ENCODE measurements around the gene TAS2R46. TPM values are rescaled to one million over a fixed set of nuclear protein-coding genes. Genes with fewer than 3 reads are reported as not detected.
A peak's percentile ranks its signal among the peaks of the same experiment; 100 is the strongest.
"Not testable (repeated sequence)": the region's sequence is repeated elsewhere in the genome, so short reads cannot be mapped to it uniquely, and the experiment has no call there.

TAS2R46 gene
- 1 to 10 TPM; 1.4 to 1.5 TPM for total RNA-seq

- H3K36me3 Mint-ChIP-seq (ENCODE audit: low read depth); H3K4me1 Mint-ChIP-seq (ENCODE audit: low read depth); CTCF ChIA-PET; H3K9me3 Mint-ChIP-seq (ENCODE audit: insufficient read depth); POLR2A ChIA-PET; ATAC-seq; DNase-seq; H3K4me3 Mint-ChIP-seq; H3K27me3 Mint-ChIP-seq (ENCODE audit: low read depth); H3K27ac Mint-ChIP-seq: not testable (repeated sequence)
Observed at GRCh38 chr12:11062194-11062593, at the start of gene TAS2R46. TSS of gene TAS2R46 (minus strand) at chr12:11062294. CDS start at chr12:11062294, 0 bp downstream.

DNA sequence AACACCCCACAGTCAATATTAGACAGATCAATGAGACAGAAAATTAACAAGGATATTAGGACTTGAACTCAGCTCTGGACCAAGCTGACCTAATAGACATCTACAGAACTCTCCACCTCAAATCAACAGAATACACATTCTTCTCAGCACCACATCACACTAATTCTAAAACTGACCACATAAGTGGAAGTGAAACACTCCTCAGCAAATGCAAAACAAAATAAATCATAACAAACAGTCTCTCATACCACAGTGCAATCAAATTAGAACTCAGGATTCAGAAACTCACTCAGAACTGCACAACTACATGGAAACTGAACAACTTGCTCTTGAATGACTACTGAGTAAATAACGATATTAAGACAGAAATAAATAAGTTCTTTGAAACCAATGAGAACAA, 49.1 kb upstream of the TAS2R46 start:
- H3K27me3 Mint-ChIP-seq (ENCODE audit: low read depth); H3K27ac Mint-ChIP-seq; POLR2A ChIA-PET; ATAC-seq; DNase-seq; H3K4me3 Mint-ChIP-seq; CTCF ChIA-PET: not testable (repeated sequence)
- Mint-ChIP-seq H3K36me3 (ENCODE audit: low read depth) (peaks cover 85% of the 10 kb centered on the region), H3K4me1 (ENCODE audit: low read depth) (peaks cover 19% of the 10 kb centered on the region), H3K9me3 (ENCODE audit: insufficient read depth) (peaks cover 65% of the 10 kb centered on the region)

DNA sequence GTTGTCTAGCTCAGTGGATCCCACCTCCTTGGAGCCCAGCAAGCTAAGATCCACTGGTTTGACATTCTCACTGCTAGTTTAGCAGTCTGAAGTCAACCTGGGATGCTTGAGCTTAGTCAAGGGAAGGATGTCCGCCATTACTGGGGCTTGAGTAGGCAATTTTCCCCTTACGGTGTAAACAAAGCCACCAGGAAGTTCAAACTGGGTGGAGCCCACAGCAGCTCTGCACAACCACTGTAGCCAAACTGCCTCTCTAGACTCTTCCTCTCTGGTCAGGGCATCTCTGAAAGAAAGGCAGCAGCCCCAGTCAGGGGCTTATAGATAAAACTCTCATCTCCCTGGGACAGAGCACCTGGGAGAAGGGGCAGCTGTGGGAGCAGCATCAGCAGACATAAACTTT, 46.8 kb upstream of the TAS2R46 start:
- Mint-ChIP-seq H3K27me3 (ENCODE audit: low read depth) (no peaks in the 10 kb centered on the region), H3K27ac (peak overlapping the region; percentile 65), H3K9me3 (ENCODE audit: insufficient read depth) (peaks cover 52% of the 10 kb centered on the region), H3K4me1 (ENCODE audit: low read depth) (peaks cover 19% of the 10 kb centered on the region), H3K4me3 (no peak overlapping the region), H3K36me3 (ENCODE audit: low read depth) (peaks cover 76% of the 10 kb centered on the region)
- ChIA-PET CTCF (interaction anchor here (0.7 kb wide), 1 partner anchor 91 kb away, joined by 3 read pairs; no protein-coding TSS in a partner anchor), POLR2A (no interaction called here)
- no peak for DNase-seq
- ATAC-seq = no peak

DNA sequence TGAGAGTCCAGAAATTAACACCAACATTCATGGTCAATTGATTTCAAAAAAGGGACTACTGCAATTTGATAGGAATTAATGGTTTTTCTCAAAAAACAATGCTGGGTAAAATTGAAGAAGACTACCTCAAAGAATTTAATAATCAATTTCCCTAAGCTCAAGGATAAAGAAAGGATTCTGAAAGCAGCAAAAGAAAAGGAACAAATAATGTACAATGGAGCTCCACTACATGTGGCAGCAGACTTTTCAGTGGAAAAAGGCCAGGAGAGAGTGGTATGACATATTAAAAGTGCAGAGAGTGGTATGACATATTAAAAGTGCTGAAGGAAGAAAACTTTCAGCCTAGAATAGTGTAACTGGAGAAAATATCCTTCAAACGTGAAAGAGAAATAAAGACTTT, 45.6 kb upstream of the TAS2R46 start:
- ATAC-seq (no peak), DNase-seq (no peak)
- H3K4me3 Mint-ChIP-seq = no peak overlapping the region
- H3K4me1 Mint-ChIP-seq (ENCODE audit: low read depth) = peaks cover 17% of the 10 kb centered on the region
- ChIA-PET POLR2A (no interaction called here), CTCF (no interaction called here)
- no peaks in the 10 kb centered on the region for H3K27me3 Mint-ChIP-seq (ENCODE audit: low read depth)
- no peak overlapping the region for H3K27ac Mint-ChIP-seq
- H3K36me3 Mint-ChIP-seq (ENCODE audit: low read depth) = peaks cover 72% of the 10 kb centered on the region
- peaks cover 51% of the 10 kb centered on the region for H3K9me3 Mint-ChIP-seq (ENCODE audit: insufficient read depth)

- no peak overlapping the region for H3K4me3 Mint-ChIP-seq
- POLR2A ChIA-PET = no interaction called here
- H3K27ac Mint-ChIP-seq = no peak overlapping the region
- no peaks in the 10 kb centered on the region for H3K27me3 Mint-ChIP-seq (ENCODE audit: low read depth)
- ATAC-seq (no peak), DNase-seq (no peak)
- peaks cover 37% of the 10 kb centered on the region for H3K9me3 Mint-ChIP-seq (ENCODE audit: insufficient read depth)
- peaks cover 14% of the 10 kb centered on the region for H3K4me1 Mint-ChIP-seq (ENCODE audit: low read depth)
- H3K36me3 Mint-ChIP-seq (ENCODE audit: low read depth) = peaks cover 67% of the 10 kb centered on the region
- CTCF ChIA-PET = no interaction called here
Observed at GRCh38 chr12:11106288-11106687, 44.2 kb upstream of the TAS2R46 start.

GRCh38 chr12:11105546-11105945, 43.5 kb upstream of the TAS2R46 start:
- no peak overlapping the region for H3K27ac Mint-ChIP-seq
- ATAC-seq (no peak), DNase-seq (no peak)
- H3K4me3 Mint-ChIP-seq = no peak overlapping the region
- peaks cover 33% of the 10 kb centered on the region for H3K9me3 Mint-ChIP-seq (ENCODE audit: insufficient read depth)
- CTCF ChIA-PET = no interaction called here
- H3K27me3 Mint-ChIP-seq (ENCODE audit: low read depth) = no peaks in the 10 kb centered on the region
- peaks cover 63% of the 10 kb centered on the region for H3K36me3 Mint-ChIP-seq (ENCODE audit: low read depth)
- peaks cover 12% of the 10 kb centered on the region for H3K4me1 Mint-ChIP-seq (ENCODE audit: low read depth)
- POLR2A ChIA-PET = no interaction called here

- H3K4me3 Mint-ChIP-seq; H3K9me3 Mint-ChIP-seq (ENCODE audit: insufficient read depth); H3K27me3 Mint-ChIP-seq (ENCODE audit: low read depth); H3K4me1 Mint-ChIP-seq (ENCODE audit: low read depth); H3K27ac Mint-ChIP-seq; ATAC-seq; POLR2A ChIA-PET; DNase-seq; CTCF ChIA-PET: not testable (repeated sequence)
- peaks cover 15% of the 10 kb centered on the region for H3K36me3 Mint-ChIP-seq (ENCODE audit: low read depth)
Observed at GRCh38 chr12:11094910-11095309, 32.8 kb upstream of the TAS2R46 start.

GRCh38 chr12:11092128-11092527, 30.0 kb upstream of the TAS2R46 start, which contains the start of gene TAS2R43:
TSS of gene TAS2R43 (minus strand) at chr12:11092313. CDS start at chr12:11092229, 84 bp downstream.
- H3K27ac Mint-ChIP-seq = no peak within 1 kb of the TSS
- H3K4me1 Mint-ChIP-seq (ENCODE audit: low read depth) = no peaks in the 10 kb centered on the region
- CTCF ChIA-PET = no interaction called here

DNA sequence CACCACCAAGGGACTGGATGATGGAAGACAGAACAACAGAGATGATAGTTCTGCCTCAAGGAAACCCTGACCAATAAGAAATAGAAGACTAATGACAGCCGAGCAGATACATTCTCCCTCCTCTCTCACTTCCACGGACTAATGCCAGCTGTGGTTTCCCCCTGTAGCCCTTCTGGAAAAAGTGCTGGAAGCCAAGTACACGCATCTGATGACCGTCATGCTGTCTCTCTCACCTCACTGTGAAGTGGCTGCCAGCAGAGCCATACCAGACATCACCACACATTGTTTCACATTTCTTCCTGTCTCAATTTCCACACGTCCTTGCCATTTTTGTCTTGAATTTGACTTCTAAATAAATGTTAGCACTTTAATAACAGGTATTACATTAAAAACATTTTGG, 27.2 kb upstream of the TAS2R46 start:
- H3K27me3 Mint-ChIP-seq (ENCODE audit: low read depth) = no peaks in the 10 kb centered on the region
- DNase-seq (no peak), ATAC-seq (no peak)
- H3K4me1 Mint-ChIP-seq (ENCODE audit: low read depth) = no peaks in the 10 kb centered on the region
- ChIA-PET CTCF (no interaction called here), POLR2A (no interaction called here)
- no peak overlapping the region for H3K27ac Mint-ChIP-seq
- no peaks in the 10 kb centered on the region for H3K9me3 Mint-ChIP-seq (ENCODE audit: insufficient read depth)
- H3K36me3 Mint-ChIP-seq (ENCODE audit: low read depth) = peaks cover 9% of the 10 kb centered on the region
- H3K4me3 Mint-ChIP-seq = no peak overlapping the region

More at GRCh38 chr12:11092128-11092527, 30.0 kb upstream of the TAS2R46 start, which contains the start of gene TAS2R43:
- POLR2A ChIA-PET = no interaction called here
- Mint-ChIP-seq H3K9me3 (ENCODE audit: insufficient read depth) (no peaks in the 10 kb centered on the region), H3K27me3 (ENCODE audit: low read depth) (no peaks in the 10 kb centered on the region), H3K36me3 (ENCODE audit: low read depth) (peaks cover 6% of the 10 kb centered on the region), H3K4me3 (no peak within 1 kb of the TSS)
- ATAC-seq (no peak), DNase-seq (no peak)

GRCh38 chr12:11085419-11085818, 23.3 kb upstream of the TAS2R46 start:
- ATAC-seq (no peak), DNase-seq (no peak)
- POLR2A ChIA-PET = no interaction called here
- H3K27me3 Mint-ChIP-seq (ENCODE audit: low read depth) = no peaks in the 10 kb centered on the region
- CTCF ChIA-PET = no interaction called here
- no peak overlapping the region for H3K27ac Mint-ChIP-seq
- H3K36me3 Mint-ChIP-seq (ENCODE audit: low read depth) = peaks cover 14% of the 10 kb centered on the region
- peaks cover 8% of the 10 kb centered on the region for H3K9me3 Mint-ChIP-seq (ENCODE audit: insufficient read depth)
- H3K4me1 Mint-ChIP-seq (ENCODE audit: low read depth) = no peaks in the 10 kb centered on the region
- no peak overlapping the region for H3K4me3 Mint-ChIP-seq

- no peaks in the 10 kb centered on the region for H3K4me1 Mint-ChIP-seq (ENCODE audit: low read depth)
- no peak overlapping the region for H3K27ac Mint-ChIP-seq
- peaks cover 15% of the 10 kb centered on the region for H3K36me3 Mint-ChIP-seq (ENCODE audit: low read depth)
- H3K9me3 Mint-ChIP-seq (ENCODE audit: insufficient read depth) = peaks cover 14% of the 10 kb centered on the region
- no peaks in the 10 kb centered on the region for H3K27me3 Mint-ChIP-seq (ENCODE audit: low read depth)
- H3K4me3 Mint-ChIP-seq = no peak overlapping the region
- ATAC-seq = no peak
- ChIA-PET POLR2A (no interaction called here), CTCF (no interaction called here)
- no peak for DNase-seq
Observed at GRCh38 chr12:11081987-11082386, 19.9 kb upstream of the TAS2R46 start.

GRCh38 chr12:11078246-11078645, 16.2 kb upstream of the TAS2R46 start:
- no peak overlapping the region for H3K27ac Mint-ChIP-seq
- ChIA-PET CTCF (no interaction called here), POLR2A (no interaction called here)
- DNase-seq = no peak
- peaks cover 7% of the 10 kb centered on the region for H3K36me3 Mint-ChIP-seq (ENCODE audit: low read depth)
- no peak overlapping the region for H3K4me3 Mint-ChIP-seq
- peaks cover 14% of the 10 kb centered on the region for H3K9me3 Mint-ChIP-seq (ENCODE audit: insufficient read depth)
- H3K4me1 Mint-ChIP-seq (ENCODE audit: low read depth) = no peaks in the 10 kb centered on the region
- ATAC-seq = no peak
- H3K27me3 Mint-ChIP-seq (ENCODE audit: low read depth) = no peaks in the 10 kb centered on the region

GRCh38 chr12:11075642-11076041, 13.5 kb upstream of the TAS2R46 start:
- ATAC-seq (no peak), DNase-seq (no peak)
- H3K36me3 Mint-ChIP-seq (ENCODE audit: low read depth) = peaks cover 7% of the 10 kb centered on the region
- H3K4me3 Mint-ChIP-seq = no peak overlapping the region
- H3K4me1 Mint-ChIP-seq (ENCODE audit: low read depth) = no peaks in the 10 kb centered on the region
- CTCF ChIA-PET = no interaction called here
- H3K9me3 Mint-ChIP-seq (ENCODE audit: insufficient read depth) = peaks cover 8% of the 10 kb centered on the region
- H3K27ac Mint-ChIP-seq = no peak overlapping the region
- POLR2A ChIA-PET = interaction anchor here (1.3 kb wide), 1 partner anchor 95 kb away, joined by 3 read pairs; the partner anchor contains the start of gene SMIM10L1
- no peaks in the 10 kb centered on the region for H3K27me3 Mint-ChIP-seq (ENCODE audit: low read depth)

All from activated CD8-positive, alpha-beta T cell treated with anti-CD3 and anti-CD28 coated beads, Interleukin-2, amount 10 ng/mL, durations not matched to agents 7 days and 5 days (primary cell).